Mononuclear cell (primary cell): ENCODE measurements around the gene IRF8. TPM values are rescaled to one million over a fixed set of nuclear protein-coding genes. Genes with fewer than 3 reads are reported as not detected.
A peak's percentile ranks its signal among the peaks of the same experiment; 100 is the strongest.

Source experiments
- H3K27me3 ChIP-seq: 2 replicates; pipeline ENCODE4 v1.6.0; 2011; ENCODE audit warnings: low read length, control low read depth; ENCODE audit not compliant: insufficient read depth
- H3K4me1 ChIP-seq: 2 replicates; pipeline ENCODE4 v1.5.1; 2011; ENCODE audit warnings: mild to moderate bottlenecking, low read length, control low read depth; ENCODE audit not compliant: insufficient read depth
- H3K4me3 ChIP-seq: 2 replicates; pipeline ENCODE4 v1.5.1; 2011; ENCODE audit warnings: mild to moderate bottlenecking, low read length, moderate library complexity
- H3K9me3 ChIP-seq: 2 replicates; pipeline ENCODE4 v1.5.1; 2011; ENCODE audit warnings: low read depth, mild to moderate bottlenecking, control low read depth, low read length
- total RNA-seq: library from RNA; depleted of rRNA; stranded (reverse); fragments of >200 nt; gene quantifications from one replicate; pipeline ENCODE4 v1.2.3, GENCODE V29; 2012

Gene IRF8
- total RNA-seq, 1 donor: 94.9 TPM

DNA sequence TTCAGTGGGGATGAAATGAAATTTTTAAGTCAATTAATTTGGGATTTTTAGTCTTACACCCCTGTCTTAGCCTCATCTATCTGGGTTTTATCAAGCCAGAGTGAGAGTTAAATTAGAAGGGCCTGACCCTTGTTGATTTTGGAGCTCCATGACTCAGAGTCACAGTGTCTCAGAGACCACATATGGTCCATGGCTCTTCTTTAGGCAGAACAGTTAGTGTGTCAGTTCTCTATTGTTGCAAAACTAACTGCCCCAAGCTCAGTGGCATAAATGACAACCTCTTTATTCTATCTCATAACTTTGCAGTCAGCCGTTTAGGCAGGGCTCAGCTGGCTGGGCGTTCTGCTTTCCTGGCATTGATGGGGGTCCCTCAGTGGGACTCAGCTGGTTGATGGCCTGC lies 44.7 kb downstream of the IRF8 start:
- no peak overlapping the region for H3K4me3 ChIP-seq
- no peaks in the 10 kb centered on the region for H3K9me3 ChIP-seq
- no peaks in the 10 kb centered on the region for H3K27me3 ChIP-seq
- peaks cover 49% of the 10 kb centered on the region for H3K4me1 ChIP-seq

DNA sequence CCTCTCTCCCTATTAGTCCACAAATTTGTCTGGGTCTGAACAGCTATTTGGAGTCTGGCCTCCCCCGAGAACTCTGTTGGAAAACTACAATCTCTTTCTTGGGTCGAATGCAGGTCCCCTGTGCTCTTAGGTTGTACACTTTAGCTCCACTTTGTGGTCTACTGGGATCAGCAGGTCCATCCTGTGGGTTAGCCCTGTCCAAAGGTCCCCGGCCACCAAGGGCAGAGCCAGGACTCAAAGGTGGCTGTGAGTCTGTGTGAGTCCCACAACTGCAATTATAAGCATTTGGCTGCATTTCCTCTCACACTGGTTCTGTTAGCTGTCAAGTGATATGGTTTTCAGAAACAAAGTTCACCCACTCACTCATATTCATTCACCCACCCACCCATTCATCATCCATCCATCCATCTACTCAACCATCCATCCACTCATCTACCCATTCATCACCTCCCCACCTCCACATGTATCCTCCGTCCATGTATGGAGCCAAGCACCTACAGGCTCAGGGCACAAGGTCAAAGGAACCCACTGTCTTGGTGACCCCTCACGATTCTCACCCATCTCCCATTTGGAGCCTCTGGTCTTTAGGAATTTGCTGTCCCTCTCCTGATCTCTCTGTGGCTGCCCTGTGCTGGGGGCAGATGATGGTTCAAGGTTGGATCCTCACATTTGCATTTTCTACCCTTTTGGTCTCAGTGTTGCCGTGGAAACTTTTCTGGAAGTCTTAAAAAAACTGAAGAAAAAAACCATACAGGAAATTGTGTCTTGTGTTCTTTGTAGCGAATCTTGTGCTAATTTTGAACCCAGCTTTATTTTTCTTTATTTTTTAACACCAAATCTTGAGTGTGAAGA lies 45.8 kb downstream of the IRF8 start:
- Histone ChIP-seq H3K4me1 (peaks cover 58% of the 10 kb centered on the region), H3K9me3 (no peaks in the 10 kb centered on the region), H3K4me3 (peak overlapping the region; percentile 18), H3K27me3 (no peaks in the 10 kb centered on the region)

DNA sequence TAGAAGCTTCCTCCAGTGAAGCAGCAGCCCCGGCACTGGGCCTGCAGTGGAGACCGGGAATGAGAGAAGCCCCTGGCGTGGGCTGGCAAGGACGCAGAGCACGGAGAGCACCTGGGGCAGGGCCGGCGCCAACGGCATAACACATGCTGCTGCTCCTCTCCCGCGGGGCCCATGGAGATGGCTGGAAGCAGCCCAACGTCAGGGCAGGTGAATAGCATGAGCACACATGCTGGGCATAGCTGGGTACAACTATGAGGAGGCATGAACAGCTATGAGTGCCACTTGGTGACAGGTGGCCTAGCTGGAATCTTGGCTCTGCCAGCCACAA lies 46.4 kb downstream of the IRF8 start:
- peak overlapping the region; percentile 18 for H3K4me3 ChIP-seq
- no peaks in the 10 kb centered on the region for H3K27me3 ChIP-seq
- no peaks in the 10 kb centered on the region for H3K9me3 ChIP-seq
- peaks cover 62% of the 10 kb centered on the region for H3K4me1 ChIP-seq

DNA sequence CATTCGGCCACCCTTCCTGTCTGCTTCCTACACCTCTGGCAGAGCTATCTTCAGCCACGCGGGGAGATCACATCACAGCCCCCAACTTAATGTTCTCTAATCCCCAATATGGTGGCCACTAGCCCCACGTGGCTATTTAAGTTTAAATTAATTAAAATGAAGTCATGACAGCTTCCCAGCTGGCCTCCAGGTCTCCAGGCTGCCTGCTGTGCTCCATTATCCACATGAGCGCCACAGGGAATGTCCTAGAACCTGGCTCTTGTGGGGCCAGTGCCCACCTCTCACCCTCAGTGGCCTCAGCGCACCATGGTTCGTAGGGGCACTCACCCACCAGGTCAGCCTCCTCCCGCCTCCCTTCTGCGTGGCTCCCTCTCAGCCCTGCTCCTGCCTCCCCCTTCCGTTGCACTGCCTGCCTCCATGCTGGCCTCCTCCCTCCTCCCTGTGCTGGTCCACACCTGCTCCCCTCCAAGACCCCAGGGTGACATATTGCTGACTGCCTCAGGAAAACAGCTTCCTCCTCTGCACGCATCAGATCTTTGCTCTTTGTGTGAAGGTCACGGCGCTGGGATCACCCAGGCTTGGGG lies 47.7 kb downstream of the IRF8 start:
- no peaks in the 10 kb centered on the region for H3K27me3 ChIP-seq
- H3K4me1 ChIP-seq: peaks cover 53% of the 10 kb centered on the region
- no peak overlapping the region for H3K4me3 ChIP-seq
- H3K9me3 ChIP-seq: no peaks in the 10 kb centered on the region

DNA sequence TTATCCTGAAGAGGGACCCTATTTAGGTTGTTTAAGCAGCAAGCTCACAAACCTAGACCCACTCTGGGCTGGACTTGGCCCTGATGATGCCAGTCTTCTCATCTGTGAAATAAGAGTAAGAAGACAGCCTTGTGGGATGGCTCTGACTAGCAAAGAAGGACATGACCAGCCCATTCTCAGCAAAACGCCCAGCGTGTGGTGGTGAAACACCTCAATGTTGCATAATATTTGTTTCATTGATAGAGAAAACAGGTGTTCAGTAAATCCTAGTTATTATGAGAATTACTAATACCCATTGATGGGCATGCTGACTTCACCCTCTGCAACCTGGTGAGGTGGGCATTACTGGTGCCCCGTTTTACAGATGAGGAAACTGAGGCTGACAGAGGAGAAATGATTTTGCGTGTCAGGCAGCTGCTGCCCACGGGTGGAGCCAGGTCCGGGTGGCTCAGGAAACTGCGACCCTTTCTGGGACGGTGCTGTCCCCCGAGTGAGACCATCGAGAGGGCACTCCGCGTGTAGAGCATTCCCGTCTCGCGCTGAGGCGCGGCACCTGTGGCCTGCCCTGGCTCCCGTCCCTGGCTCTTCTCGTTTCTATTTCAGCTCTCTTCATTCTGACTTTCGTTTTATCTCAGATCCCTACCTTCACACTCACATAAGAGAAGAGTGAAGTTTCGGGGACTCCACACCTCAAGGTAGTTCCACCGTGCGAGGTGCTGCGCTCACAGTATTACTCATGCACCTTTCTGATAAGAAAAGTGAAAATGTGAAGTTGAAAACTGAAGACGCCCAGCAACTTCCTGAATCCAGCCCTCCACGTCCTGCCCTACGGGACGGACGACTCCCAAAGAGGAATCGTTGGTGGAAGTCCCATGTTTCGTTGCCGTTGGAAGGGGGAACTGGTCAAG lies 48.5 kb downstream of the IRF8 start:
- no peaks in the 10 kb centered on the region for H3K9me3 ChIP-seq
- peaks cover 53% of the 10 kb centered on the region for H3K4me1 ChIP-seq
- peak overlapping the region; percentile 15 for H3K4me3 ChIP-seq
- H3K27me3 ChIP-seq: no peaks in the 10 kb centered on the region

DNA sequence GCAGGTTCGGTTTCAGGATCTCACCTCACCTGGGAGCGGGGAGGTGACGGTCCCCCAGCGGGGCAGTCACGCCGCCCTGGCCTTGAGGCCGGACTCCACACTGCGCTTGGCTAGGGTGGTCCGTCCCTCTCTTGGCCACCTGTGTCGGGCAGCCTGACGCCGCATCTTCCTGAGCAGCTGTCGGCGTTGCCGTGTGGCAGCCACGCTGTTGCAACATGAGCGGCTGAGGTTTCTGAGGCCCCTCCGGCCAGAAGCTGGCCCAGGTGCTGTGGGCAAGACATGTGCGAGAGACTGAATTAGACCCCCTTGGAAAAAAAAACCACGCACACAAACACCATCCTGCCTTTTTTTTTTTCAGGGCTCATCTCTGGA lies 49.2 kb downstream of the IRF8 start:
- peaks cover 53% of the 10 kb centered on the region for H3K4me1 ChIP-seq
- no peaks in the 10 kb centered on the region for H3K27me3 ChIP-seq
- no peaks in the 10 kb centered on the region for H3K9me3 ChIP-seq
- H3K4me3 ChIP-seq: peak overlapping the region; percentile 15

DNA sequence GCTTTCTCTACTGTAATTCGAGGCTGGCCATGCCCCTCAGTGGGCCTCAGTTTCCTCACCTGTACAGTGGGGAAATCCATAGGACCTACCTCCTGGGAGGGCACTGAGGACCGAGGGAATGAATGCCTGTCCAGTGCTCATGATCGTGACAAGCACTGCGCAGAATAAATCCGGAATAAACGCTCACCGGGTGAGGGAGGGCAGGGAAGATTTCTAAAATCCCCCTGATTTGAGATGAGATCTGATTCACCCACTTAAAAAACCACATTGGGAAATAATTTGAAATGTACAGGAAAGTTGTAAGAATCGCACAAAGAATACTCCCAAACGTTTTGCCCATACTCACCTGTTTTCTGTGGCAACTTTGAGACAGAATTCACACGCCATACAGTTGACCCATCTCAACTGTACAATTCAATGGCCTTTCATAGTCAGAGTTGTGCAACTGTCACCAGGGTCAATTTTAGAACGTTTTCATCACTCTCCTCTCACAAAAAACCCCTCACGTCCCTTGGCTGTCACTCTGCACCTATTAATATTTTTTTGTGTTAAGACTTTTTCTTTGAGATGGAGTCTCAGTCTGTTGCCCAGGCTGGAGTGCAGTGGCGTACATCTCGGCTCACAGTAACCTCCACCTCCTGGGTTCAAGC lies 49.8 kb downstream of the IRF8 start:
- Histone ChIP-seq H3K27me3 (no peaks in the 10 kb centered on the region), H3K9me3 (no peaks in the 10 kb centered on the region), H3K4me1 (peaks cover 50% of the 10 kb centered on the region), H3K4me3 (no peak overlapping the region)

DNA sequence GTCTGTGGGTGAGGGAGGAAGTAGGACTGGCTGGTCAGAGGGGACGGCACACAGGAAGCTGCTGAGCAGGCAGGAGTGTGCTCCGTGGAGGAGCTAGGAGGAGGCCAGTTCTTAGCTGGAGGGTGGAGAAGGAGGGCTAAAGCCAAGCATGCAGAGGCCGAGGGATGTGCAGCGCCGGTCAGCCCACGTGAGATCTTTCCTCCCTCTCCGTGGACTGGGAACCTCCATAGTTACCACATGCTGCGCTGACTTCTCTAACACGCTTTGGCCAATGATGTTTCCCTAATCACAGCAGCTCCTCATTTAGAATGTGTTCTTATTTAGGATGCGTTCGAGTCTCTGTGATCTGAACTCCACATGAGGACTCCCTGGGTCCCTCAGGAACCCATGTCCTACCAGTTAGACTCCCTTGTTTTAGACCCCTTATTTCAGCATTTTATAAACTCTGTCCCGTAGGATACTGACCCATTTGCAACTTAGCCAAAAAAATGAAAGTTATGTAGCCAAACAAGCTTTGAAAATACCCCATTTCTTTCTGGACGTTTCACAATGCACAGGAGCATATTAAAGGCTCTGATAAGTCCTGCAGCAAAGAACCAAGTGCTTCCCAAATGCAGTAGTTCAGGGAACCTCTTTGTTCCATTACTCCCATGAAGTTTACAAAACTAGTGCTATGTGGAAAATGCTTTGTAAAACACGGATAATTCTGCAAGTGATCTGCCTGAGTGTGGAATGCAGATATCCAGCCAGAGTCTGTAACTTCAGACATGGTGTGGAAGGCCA lies 51.4 kb downstream of the IRF8 start:
- H3K9me3 ChIP-seq: no peaks in the 10 kb centered on the region
- peaks cover 39% of the 10 kb centered on the region for H3K4me1 ChIP-seq
- no peak overlapping the region for H3K4me3 ChIP-seq
- no peaks in the 10 kb centered on the region for H3K27me3 ChIP-seq

DNA sequence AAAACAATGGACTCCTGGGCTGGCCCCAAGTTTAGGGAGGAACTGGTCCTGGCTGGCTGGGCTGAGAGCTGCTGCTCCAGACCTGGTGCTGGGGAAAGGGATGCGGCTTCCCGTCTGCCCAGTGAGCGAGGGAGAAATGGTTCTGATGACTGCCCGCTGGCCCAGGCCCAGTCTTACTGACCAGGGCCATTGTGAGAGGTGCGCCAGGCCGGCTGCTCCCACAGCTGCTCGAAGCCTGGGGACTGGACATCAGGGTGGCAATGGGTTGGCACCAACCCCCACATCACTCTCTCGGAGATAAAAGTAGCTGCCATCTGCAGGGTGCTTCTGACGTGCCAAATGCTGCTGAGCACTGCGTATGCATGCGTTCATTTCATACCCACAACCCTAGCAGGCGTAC lies 53.2 kb downstream of the IRF8 start:
- Histone ChIP-seq H3K9me3 (no peaks in the 10 kb centered on the region), H3K4me1 (peaks cover 38% of the 10 kb centered on the region), H3K4me3 (no peak overlapping the region), H3K27me3 (no peaks in the 10 kb centered on the region)

DNA sequence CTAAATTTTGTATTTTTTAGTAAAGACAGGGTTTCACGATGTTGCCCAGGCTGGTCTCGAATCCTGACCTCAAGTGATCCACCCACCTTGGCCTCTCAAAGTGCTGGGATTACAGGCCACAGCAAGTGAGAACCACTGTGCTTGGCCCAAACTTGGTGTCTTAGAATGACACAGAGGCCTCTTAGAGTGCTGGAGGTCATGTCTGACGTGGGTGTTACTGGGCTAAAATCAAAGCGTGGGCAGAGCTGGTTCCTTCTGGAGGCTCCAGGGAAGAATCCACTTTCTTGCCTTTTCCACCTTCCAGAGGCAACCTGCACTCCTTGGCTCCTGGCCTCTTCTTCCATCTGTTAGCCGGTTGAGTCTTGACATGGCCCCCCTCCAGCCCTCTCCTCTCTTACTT lies 53.8 kb downstream of the IRF8 start:
- Histone ChIP-seq H3K9me3 (no peaks in the 10 kb centered on the region), H3K4me1 (peaks cover 38% of the 10 kb centered on the region), H3K27me3 (no peaks in the 10 kb centered on the region), H3K4me3 (no peak overlapping the region)

DNA sequence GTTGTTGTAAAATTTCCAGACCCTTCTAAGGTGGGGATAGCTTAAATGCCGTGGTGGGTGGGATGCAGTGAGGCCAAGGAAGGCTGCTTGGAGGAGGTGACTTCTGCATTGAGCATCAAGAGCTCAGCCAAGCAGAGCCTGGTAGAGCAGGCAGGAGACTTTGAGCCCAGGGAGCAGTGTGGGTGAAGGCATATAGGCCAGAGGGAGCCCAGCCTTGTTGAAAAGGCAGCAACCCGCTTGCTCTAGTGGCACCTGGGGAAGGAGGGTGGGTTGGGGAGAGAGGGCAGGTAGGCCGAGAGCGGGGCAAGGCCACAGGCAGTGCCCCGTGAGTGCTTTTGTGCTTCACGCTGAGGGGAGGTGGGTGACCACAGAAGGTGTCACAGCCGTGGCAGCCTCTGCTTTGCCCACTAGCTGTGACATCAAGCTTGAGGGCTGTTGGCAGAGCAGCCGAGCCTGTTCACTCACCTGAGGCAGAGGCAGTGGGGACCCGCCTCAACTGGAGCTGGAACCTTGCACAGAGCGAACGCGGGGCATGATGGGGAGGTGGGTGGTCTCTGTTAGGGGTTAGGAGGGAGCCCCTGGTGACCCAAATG lies 56.1 kb downstream of the IRF8 start:
- Histone ChIP-seq H3K27me3 (no peaks in the 10 kb centered on the region), H3K4me3 (no peak overlapping the region), H3K9me3 (no peaks in the 10 kb centered on the region), H3K4me1 (peaks cover 18% of the 10 kb centered on the region)

DNA sequence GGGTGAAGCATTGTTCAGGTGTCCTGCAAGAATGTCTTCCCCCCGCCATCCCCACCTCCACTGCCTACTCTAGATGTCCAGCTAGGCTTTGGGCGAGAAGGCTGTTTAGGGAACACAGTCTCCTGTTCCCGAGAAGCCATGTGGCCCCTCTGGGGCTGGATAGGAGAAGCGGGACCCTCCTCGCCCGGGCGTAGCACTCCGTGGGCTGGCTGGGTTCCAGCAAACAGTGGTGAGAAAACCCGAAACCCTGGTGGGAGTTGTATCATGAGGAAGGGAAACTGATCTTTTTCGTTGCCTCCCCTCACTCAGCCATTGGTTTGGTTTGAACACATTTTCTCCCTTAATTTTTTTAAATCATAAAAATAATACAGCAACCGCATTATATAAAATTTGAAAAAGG lies 56.6 kb downstream of the IRF8 start:
- Histone ChIP-seq H3K4me1 (peaks cover 14% of the 10 kb centered on the region), H3K4me3 (no peak overlapping the region), H3K9me3 (no peaks in the 10 kb centered on the region), H3K27me3 (no peaks in the 10 kb centered on the region)

DNA sequence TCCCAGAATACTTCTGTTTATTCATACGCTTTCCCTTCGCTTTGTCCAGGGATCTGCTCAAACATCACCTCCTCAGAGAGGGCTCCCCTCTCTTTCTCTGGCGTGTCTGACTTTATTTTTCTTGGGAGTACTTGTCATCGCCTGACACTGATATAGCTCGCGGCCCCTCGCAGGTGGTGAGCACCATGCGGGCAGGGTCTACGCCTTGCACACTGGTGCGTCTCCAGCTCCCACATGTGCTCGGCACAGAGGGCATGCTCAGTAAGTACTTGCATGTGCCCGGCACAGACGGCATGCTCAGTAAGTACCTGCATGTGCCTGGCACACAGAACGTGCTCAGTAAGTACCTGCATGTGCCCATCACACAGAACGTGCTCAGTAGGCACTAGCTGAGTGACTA lies 57.5 kb downstream of the IRF8 start:
- no peaks in the 10 kb centered on the region for H3K27me3 ChIP-seq
- no peak overlapping the region for H3K4me3 ChIP-seq

DNA sequence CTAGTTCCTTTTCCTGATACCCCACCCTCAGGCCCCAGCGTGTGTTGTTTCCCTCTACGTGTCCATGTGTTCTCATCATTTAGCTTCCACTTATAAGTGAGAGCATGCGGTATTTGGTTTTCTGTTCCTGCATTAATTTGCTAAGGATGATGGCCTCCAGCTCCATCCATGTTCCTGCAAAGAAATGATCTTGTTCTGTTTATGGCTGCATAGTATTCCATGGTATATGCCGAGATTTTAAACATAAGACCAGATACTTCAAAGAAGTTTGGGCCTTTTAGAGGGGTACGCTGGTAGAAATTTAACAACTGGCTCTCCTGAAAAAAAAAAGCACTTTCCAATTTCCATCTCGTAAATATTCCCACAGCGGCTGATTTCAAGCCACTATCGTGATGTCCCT lies 59.8 kb downstream of the IRF8 start:
- no peaks in the 10 kb centered on the region for H3K27me3 ChIP-seq
- no peak overlapping the region for H3K4me3 ChIP-seq
- peaks cover 14% of the 10 kb centered on the region for H3K4me1 ChIP-seq
- H3K9me3 ChIP-seq: no peaks in the 10 kb centered on the region

More for the DNA sequence above, 57.5 kb downstream of the IRF8 start:
- H3K9me3 ChIP-seq: no peaks in the 10 kb centered on the region
- peaks cover 14% of the 10 kb centered on the region for H3K4me1 ChIP-seq
